Islet precursor cell (in vitro differentiated cells): ENCODE results near the gene CTIF.

Experiments used
- DNase-seq: peaks from one replicate; pipeline ENCODE4 v3.0.0-alpha.2; 2018

Gene CTIF

GRCh38 chr18:48533340-48534070 is 5.3 kb upstream of the CTIF start:
- peak; percentile 22 for DNase-seq

- peak; percentile 49 for DNase-seq
Observed at GRCh38 chr18:48534364-48534763, 4.5 kb upstream of the CTIF start.

- DNase-seq = peak; percentile 32
Observed at GRCh38 chr18:48535956-48536355, 2.9 kb upstream of the CTIF start.

- DNase-seq = peak; percentile 17
Observed at GRCh38 chr18:48536516-48536915, 2.3 kb upstream of the CTIF start.

GRCh38 chr18:48539406-48540250 is 797 bp downstream of the CTIF start:
- DNase-seq = peak; percentile 75

- peak; percentile 85 for DNase-seq
Observed at GRCh38 chr18:48540251-48541025, 1.6 kb downstream of the CTIF start.

- DNase-seq = peak; percentile 96
Observed at GRCh38 chr18:48541026-48541746, 2.4 kb downstream of the CTIF start.

- DNase-seq = peak; percentile 5
Observed at GRCh38 chr18:48541747-48542400, 3.0 kb downstream of the CTIF start.

- peak; percentile 94 for DNase-seq
Observed at GRCh38 chr18:48542513-48543181, 3.8 kb downstream of the CTIF start.

GRCh38 chr18:48543228-48543627 is 4.4 kb downstream of the CTIF start:
- DNase-seq = peak; percentile 91

GRCh38 chr18:48544116-48544515 is 5.3 kb downstream of the CTIF start:
- DNase-seq = no peak

GRCh38 chr18:48544661-48545415 is 6.0 kb downstream of the CTIF start:
- peak; percentile 68 for DNase-seq

- DNase-seq = peak; percentile 94
Observed at GRCh38 chr18:48545757-48546321, 7.0 kb downstream of the CTIF start.

GRCh38 chr18:48546396-48546795 is 7.6 kb downstream of the CTIF start:
- peak; percentile 56 for DNase-seq

- DNase-seq = peak; percentile 59
Observed at GRCh38 chr18:48547531-48547981, 8.7 kb downstream of the CTIF start.

- peak; percentile 93 for DNase-seq
Observed at GRCh38 chr18:48548011-48548771, 9.4 kb downstream of the CTIF start.

GRCh38 chr18:48548921-48549320 is 10.1 kb downstream of the CTIF start:
- peak; percentile 11 for DNase-seq

- peak; percentile 46 for DNase-seq
Observed at GRCh38 chr18:48550101-48550729, 11.4 kb downstream of the CTIF start.

GRCh38 chr18:48551100-48551499 is 12.3 kb downstream of the CTIF start:
- DNase-seq = peak; percentile 28
